ENCODE measurements around the gene SH2D7.

Gene SH2D7

GRCh38 chr15:78079298-78080087 lies 12.9 kb upstream of the SH2D7 start:
- DNase-seq (ENCODE audit: low read depth), result no peak

- no peak for DNase-seq (ENCODE audit: low read depth)
These were observed 12.3 kb upstream of the SH2D7 start for GRCh38 chr15:78080088-78080460.

- no peak for DNase-seq (ENCODE audit: low read depth)
These were observed 10.1 kb upstream of the SH2D7 start for GRCh38 chr15:78082106-78082742.

- no peak for DNase-seq (ENCODE audit: low read depth)
These were observed 9.6 kb upstream of the SH2D7 start for GRCh38 chr15:78082743-78083110.

- no peak for DNase-seq (ENCODE audit: low read depth)
These were observed 9.2 kb upstream of the SH2D7 start for GRCh38 chr15:78083186-78083585.

- DNase-seq (ENCODE audit: low read depth), result no peak
These were observed 8.5 kb upstream of the SH2D7 start for GRCh38 chr15:78083687-78084448.

- no peak for DNase-seq (ENCODE audit: low read depth)
These were observed 8.0 kb upstream of the SH2D7 start for GRCh38 chr15:78084449-78084750.

GRCh38 chr15:78085928-78086327 lies 6.4 kb upstream of the SH2D7 start:
- DNase-seq (ENCODE audit: low read depth), result no peak

GRCh38 chr15:78087951-78088772 lies 4.2 kb upstream of the SH2D7 start:
- DNase-seq (ENCODE audit: low read depth), result no peak

- DNase-seq (ENCODE audit: low read depth), result no peak
These were observed 3.6 kb upstream of the SH2D7 start for GRCh38 chr15:78088773-78089080.

GRCh38 chr15:78090422-78091063 lies 1.8 kb upstream of the SH2D7 start:
- no peak for DNase-seq (ENCODE audit: low read depth)

- no peak for DNase-seq (ENCODE audit: low read depth)
These were observed 1.1 kb downstream of the SH2D7 start for GRCh38 chr15:78093242-78094020.

GRCh38 chr15:78097667-78098066 lies 5.3 kb downstream of the SH2D7 start:
- DNase-seq (ENCODE audit: low read depth), result no peak

GRCh38 chr15:78098131-78098755 lies 5.9 kb downstream of the SH2D7 start:
- DNase-seq (ENCODE audit: low read depth), result no peak

- no peak for DNase-seq (ENCODE audit: low read depth)
These were observed 8.5 kb downstream of the SH2D7 start for GRCh38 chr15:78100886-78101285.

GRCh38 chr15:78101423-78102105 lies 9.2 kb downstream of the SH2D7 start:
- DNase-seq (ENCODE audit: low read depth), result no peak

- DNase-seq (ENCODE audit: low read depth), result no peak
These were observed 9.8 kb downstream of the SH2D7 start for GRCh38 chr15:78102211-78102610.

- DNase-seq (ENCODE audit: low read depth), result no peak
These were observed 10.4 kb downstream of the SH2D7 start for GRCh38 chr15:78102741-78103140.

- no peak for DNase-seq (ENCODE audit: low read depth)
These were observed 11.2 kb downstream of the SH2D7 start for GRCh38 chr15:78103406-78104118.

- no peak for DNase-seq (ENCODE audit: low read depth)
These were observed 11.7 kb downstream of the SH2D7 start for GRCh38 chr15:78104119-78104479.

Data from stimulated activated CD8-positive, alpha-beta memory T cell treated with anti-CD3 and anti-CD28 coated beads, Interleukin-15, amount 100 ng/mL, for 24 hours (primary cell).